ENCODE results near the gene SEL1L. TPM values are rescaled to one million over a fixed set of nuclear protein-coding genes. Genes with fewer than 3 reads are reported as not detected.

SEL1L gene
- total and polyA plus RNA-seq, 2 experiments from 2014 or later: 20.6 to 22.6 TPM

DNA sequence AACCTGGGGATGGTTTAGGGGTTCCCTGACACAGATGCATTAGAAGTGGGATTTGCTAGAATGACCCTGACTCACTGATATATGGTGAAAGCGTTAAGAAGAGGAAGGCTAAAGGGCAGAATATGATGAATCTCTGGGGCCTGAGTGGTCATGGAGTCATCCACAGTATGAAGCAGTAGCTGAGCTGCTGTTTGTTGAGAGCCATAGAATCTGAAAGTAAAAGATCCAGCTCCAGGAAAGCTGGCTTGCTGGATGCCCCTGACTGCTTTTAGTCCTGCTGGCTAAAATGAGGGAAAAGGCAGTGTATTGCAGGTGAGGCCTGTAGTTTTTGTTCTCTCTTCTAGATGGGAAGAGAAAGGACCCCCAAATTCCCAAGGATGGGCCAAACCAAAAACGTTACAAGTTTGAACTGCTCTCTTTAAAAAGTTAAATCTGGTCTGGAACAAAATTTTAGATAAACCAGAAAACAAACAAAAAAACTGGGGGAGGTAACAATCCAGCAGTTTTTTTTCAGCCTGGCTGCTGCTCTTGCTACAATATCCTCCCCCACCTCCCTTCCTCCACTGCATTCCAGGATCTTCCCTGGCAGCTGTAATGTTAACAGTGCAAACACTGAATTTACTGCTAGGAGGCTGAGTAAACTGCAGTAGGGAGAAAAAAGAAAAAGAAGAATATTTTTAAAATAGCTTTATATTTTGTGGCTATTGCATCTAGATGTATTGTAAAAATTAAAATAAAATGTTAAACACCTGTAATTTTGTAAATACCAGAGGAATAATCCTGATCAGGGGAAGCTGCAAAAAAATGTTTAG, 16.5 kb downstream of the SEL1L start:
- H3K79me2 ChIP-seq (replicated peaks; ENCODE audit: insufficient read depth): no peaks in the 10 kb centered on the region
- peaks cover 20% of the 10 kb centered on the region for H3K36me3 Mint-ChIP-seq (ENCODE audit: low read depth)
- peak; percentile 91 for ATAC-seq
- H3K9me3 Mint-ChIP-seq: no peaks in the 10 kb centered on the region
- H3K27ac ChIP-seq (ENCODE audit: low read depth): 0 out of 2 replicates have a peak overlapping the region, but pooled peaks have one; percentile 17
- no peaks in the 10 kb centered on the region for H3K9me2 ChIP-seq (ENCODE audit: insufficient read depth)
- peak; percentile 62 for DNase-seq (ENCODE audit: low spot score)
- H3K36me3 ChIP-seq (ENCODE audit: insufficient read depth): no peaks in the 10 kb centered on the region
- no peak overlapping the region for H3K4me3 ChIP-seq
- H4K20me1 ChIP-seq (replicated peaks; ENCODE audit: insufficient read depth): peaks cover 13% of the 10 kb centered on the region
- H3K4me3 Mint-ChIP-seq: no peak overlapping the region
- H3K27me3 Mint-ChIP-seq (ENCODE audit: insufficient read depth, low read depth, poor library complexity): peaks cover 1% of the 10 kb centered on the region
- H3K4me1 ChIP-seq (ENCODE audit: insufficient read depth): peaks cover 6% of the 10 kb centered on the region; the same call in 1 of the 2 replicates
- H3F3A ChIP-seq (replicated peaks; ENCODE audit: low read depth): no peaks in the 10 kb centered on the region
- H3K4me1 Mint-ChIP-seq: peaks cover 15% of the 10 kb centered on the region; the same call in 2 of the 3 replicates
- 0 out of 2 replicates have a peak overlapping the region, but pooled peaks have one; percentile 17 for H3K4me2 ChIP-seq
- peak overlapping the region; percentile 93 for H3K27ac Mint-ChIP-seq
- no peak overlapping the region for H2AFZ ChIP-seq
- TF ChIP-seq ZNF462 (CRISPR knock-in tag; IDR thresholded peaks at IDR 0.05): no peak
- no peak for TF ChIP-seq STAT1 (IDR thresholded peaks at IDR 0.05; ENCODE audit: unreplicated experiment)
- TF ChIP-seq ZNF331 (CRISPR knock-in tag; IDR thresholded peaks at IDR 0.05; ENCODE audit: low read depth): no peak
- no peak for TF ChIP-seq EZH2phosphoT487 (IDR thresholded peaks at IDR 0.05; ENCODE audit: unreplicated experiment)
- TF ChIP-seq, protein P1, sequence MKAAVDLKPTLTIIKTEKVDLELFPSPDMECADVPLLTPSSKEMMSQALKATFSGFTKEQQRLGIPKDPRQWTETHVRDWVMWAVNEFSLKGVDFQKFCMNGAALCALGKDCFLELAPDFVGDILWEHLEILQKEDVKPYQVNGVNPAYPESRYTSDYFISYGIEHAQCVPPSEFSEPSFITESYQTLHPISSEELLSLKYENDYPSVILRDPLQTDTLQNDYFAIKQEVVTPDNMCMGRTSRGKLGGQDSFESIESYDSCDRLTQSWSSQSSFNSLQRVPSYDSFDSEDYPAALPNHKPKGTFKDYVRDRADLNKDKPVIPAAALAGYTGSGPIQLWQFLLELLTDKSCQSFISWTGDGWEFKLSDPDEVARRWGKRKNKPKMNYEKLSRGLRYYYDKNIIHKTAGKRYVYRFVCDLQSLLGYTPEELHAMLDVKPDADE (IDR thresholded peaks at IDR 0.05): no peak
- TF ChIP-seq, protein P2, sequence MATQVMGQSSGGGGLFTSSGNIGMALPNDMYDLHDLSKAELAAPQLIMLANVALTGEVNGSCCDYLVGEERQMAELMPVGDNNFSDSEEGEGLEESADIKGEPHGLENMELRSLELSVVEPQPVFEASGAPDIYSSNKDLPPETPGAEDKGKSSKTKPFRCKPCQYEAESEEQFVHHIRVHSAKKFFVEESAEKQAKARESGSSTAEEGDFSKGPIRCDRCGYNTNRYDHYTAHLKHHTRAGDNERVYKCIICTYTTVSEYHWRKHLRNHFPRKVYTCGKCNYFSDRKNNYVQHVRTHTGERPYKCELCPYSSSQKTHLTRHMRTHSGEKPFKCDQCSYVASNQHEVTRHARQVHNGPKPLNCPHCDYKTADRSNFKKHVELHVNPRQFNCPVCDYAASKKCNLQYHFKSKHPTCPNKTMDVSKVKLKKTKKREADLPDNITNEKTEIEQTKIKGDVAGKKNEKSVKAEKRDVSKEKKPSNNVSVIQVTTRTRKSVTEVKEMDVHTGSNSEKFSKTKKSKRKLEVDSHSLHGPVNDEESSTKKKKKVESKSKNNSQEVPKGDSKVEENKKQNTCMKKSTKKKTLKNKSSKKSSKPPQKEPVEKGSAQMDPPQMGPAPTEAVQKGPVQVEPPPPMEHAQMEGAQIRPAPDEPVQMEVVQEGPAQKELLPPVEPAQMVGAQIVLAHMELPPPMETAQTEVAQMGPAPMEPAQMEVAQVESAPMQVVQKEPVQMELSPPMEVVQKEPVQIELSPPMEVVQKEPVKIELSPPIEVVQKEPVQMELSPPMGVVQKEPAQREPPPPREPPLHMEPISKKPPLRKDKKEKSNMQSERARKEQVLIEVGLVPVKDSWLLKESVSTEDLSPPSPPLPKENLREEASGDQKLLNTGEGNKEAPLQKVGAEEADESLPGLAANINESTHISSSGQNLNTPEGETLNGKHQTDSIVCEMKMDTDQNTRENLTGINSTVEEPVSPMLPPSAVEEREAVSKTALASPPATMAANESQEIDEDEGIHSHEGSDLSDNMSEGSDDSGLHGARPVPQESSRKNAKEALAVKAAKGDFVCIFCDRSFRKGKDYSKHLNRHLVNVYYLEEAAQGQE (IDR thresholded peaks at IDR 0.05; ENCODE audit: unreplicated experiment): no peak
- TF ChIP-seq CREB1 (CRISPR knock-in tag; IDR thresholded peaks at IDR 0.05; ENCODE audit: low read depth): no peak
- TF ChIP-seq EZH2 (IDR thresholded peaks at IDR 0.05; ENCODE audit: low read depth, unreplicated experiment): no peak
- TF ChIP-seq, protein P3, sequence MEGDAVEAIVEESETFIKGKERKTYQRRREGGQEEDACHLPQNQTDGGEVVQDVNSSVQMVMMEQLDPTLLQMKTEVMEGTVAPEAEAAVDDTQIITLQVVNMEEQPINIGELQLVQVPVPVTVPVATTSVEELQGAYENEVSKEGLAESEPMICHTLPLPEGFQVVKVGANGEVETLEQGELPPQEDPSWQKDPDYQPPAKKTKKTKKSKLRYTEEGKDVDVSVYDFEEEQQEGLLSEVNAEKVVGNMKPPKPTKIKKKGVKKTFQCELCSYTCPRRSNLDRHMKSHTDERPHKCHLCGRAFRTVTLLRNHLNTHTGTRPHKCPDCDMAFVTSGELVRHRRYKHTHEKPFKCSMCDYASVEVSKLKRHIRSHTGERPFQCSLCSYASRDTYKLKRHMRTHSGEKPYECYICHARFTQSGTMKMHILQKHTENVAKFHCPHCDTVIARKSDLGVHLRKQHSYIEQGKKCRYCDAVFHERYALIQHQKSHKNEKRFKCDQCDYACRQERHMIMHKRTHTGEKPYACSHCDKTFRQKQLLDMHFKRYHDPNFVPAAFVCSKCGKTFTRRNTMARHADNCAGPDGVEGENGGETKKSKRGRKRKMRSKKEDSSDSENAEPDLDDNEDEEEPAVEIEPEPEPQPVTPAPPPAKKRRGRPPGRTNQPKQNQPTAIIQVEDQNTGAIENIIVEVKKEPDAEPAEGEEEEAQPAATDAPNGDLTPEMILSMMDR (conservative IDR thresholded peaks at IDR 0.05; ENCODE audit: low read depth in 2 of 2): no peak
- no peak for TF ChIP-seq POLR2AphosphoS5 (IDR thresholded peaks at IDR 0.05; ENCODE audit: low read depth)
- H3K27me3 ChIP-seq (ENCODE audit: insufficient read depth): no peaks in the 10 kb centered on the region
